Left colon (tissue), 2 donors: ENCODE results near the gene REL. TPM values are rescaled to one million over a fixed set of nuclear protein-coding genes. Genes with fewer than 3 reads are reported as not detected.

Source experiments
- ATAC-seq: fragments of 200-7000 bp; cut with Tn5 transposase; one replicate; pipeline ENCODE4 v1.9.1; 2020; ENCODE audit warnings: mild to moderate bottlenecking, moderate library complexity
- DNase-seq, 2 donors: peaks; one replicate each; pipeline ENCODE4 v3.0.0-alpha.2; 2020
- intact Hi-C, 2 donors: fragments of 100-400 bp; cut with DNase I in 1 of 2; cut with micrococcal nuclease in 1 of 2; formaldehyde crosslinking; loops; one replicate each; pipeline versions ENCODE4 v1.11.2 to v1.14.0; 2022; cut with DNase I, micrococcal nuclease
- long read RNA-seq: library from polyadenylated mRNA; unstranded; transcript quantifications from one replicate; pipeline ENCODE4 v2.0.0, GENCODE V29; 2021
- total RNA-seq, 2 donors: library from RNA; stranded (reverse); fragmentation: NEBNext Ultra II Directional; extraction: Animal tissue kit (Norgen Biotek cat#: 25700); gene quantifications; one replicate each; pipeline ENCODE4 v1.2.1, GENCODE V29; 2021
- donor health status: DM: no; HTN: no; CAD: no.
- donor health status: DM: yes; HTN: yes; CAD: no.

Gene REL
- 10 to 100 TPM; 16.2 to 19.9 TPM for total RNA-seq
- long read RNA-seq, transcript REL-202 (10 exons, 2,398 nt): major isoform, 12 of 14 reads
- long read RNA-seq, partial matches to known transcripts: 0 of 14 reads
- long read RNA-seq, other reads (novel, unspliced or antisense): 2 of 14 reads

- intact Hi-C loops: no loop called here
- DNase-seq (peak; percentile 93 to 95), ATAC-seq (peak; percentile 88)
These were observed at the start of gene REL for GRCh38 chr2:60881047-60881932. Gene REL (plus strand): TSS chr2:60881574. CDS start chr2:60881841, 267 bp downstream.

GRCh38 chr2:60831921-60832320, 49.5 kb upstream of the REL start:
- ATAC-seq: no peak
- intact Hi-C loops: no loop called here
- DNase-seq: no peak

DNA sequence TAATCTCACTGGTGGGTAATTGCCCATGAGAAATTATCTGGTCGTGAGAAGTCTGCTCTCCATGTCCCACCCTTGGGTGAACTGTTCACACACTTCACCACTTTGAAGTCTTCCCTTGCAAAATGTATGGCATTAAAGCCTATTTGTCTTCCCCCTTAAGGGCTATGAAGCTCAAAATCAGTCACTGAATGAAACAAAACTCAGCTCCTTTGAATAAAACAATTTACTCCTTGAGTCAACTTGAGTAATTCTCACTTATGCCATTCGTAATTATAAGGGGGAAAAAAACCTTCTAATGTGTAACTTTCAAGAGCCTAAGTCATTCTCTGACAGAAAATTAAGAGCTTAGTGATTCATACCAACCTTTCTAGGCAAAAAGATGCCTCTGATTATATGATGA, 48.8 kb upstream of the REL start:
- DNase-seq: no peak
- intact Hi-C loops: no loop called here
- ATAC-seq: no peak

DNA sequence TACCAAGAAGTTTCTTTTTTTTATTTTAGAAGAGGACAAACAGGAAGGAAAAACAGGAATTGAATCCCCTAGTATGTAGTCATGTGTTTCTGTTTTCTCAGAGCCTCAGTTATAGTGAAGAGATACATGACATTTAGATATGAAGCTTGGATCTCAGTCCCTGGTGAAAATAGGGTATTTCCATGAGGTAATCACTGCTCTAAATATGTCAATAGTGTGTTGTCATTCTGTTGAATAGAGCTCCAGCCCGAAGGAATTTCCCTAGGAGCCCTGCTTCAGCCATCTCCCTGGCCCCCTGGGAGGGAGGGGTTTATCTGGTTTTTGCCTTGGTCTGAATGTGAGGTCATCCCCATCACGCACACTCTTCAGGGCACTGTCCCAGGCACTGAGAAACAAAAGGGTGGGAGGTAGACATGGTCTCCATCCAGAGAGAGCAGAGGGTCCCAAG, 47.1 kb upstream of the REL start:
- no peak for ATAC-seq
- no peak for DNase-seq
- intact Hi-C loops: no loop called here

GRCh38 chr2:60836491-60836890, 44.9 kb upstream of the REL start:
- DNase-seq: no peak
- intact Hi-C loops: no loop called here
- no peak for ATAC-seq

- ATAC-seq: no peak
- intact Hi-C loops: no loop called here
- no peak for DNase-seq
These were observed 44.3 kb upstream of the REL start for GRCh38 chr2:60837123-60837522.

DNA sequence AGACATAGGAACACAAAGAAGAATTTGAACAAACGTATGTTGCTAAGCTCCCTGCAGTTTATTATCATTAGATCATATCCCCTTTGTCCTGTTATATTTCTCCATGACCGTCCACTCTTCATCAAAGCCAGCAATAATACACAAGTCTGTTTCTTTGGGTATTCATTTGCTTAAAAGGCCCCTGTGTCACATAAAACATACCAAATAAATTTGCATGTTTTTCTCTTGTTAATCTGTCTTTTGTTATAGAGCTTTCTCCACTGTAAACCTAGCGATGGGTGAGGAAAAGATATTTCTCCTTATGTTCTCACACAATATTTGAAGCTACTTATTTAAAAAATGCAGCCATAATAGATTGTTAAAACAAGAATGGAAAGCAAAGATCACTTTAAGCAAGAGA, 42.9 kb upstream of the REL start:
- ATAC-seq: no peak
- no peak for DNase-seq

DNA sequence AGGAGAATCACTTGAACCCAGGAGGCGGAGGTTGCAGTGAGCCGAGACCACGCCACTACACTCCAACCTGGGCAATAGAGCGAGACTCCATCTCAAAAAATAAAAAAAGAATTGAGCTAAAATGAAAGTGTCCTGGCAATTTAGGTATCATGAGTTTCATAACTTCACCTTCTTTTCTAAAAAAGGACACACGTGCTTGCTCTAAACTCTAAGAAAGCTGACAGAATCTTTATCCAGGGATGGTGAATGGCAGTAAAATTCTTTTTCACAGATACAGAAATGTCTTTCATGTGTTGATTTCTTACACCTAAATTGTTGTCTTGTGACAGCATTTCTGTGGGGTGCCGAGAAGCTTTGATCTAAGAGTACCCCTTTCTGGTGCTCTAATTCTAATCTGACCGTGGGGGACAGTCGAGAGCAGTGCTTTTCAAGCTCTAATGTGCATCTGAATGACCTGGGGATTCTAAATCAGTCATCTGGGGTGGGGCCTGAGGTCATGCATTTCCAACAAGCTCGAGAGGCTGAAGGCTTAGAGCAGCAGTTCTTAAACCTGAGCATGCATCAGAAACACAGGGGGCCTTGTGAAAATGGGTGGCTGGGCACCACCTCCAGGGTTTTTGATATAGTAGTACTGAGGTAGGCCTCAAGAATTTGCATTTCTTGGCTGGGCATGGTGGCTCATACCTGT, 42.1 kb upstream of the REL start:
- DNase-seq (no peak), ATAC-seq (no peak)
- intact Hi-C loops: no loop called here

More for the DNA sequence above, 42.9 kb upstream of the REL start:
- intact Hi-C loops: no loop called here

DNA sequence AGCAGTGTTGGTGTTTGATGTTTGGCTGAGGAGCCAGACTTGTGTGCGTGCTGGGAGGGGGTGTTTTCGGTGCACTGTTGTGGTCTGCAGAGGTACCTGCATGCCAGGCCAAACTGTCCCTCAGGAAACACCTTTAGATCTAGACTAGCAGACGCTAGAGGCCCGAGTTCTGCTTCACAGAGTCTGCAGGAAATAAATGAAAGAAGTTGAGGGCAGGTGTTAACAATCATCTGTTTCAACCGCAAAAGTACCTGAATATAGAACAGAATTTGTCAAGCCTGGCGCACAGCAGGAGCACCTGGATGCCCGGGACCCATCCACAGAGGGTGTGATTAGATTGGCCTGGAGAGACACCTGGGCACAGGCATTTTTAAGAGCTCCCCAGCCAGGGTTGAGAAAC, 40.5 kb upstream of the REL start:
- no peak for ATAC-seq
- DNase-seq: peak in 1 of 2 donors; percentile 15

DNA sequence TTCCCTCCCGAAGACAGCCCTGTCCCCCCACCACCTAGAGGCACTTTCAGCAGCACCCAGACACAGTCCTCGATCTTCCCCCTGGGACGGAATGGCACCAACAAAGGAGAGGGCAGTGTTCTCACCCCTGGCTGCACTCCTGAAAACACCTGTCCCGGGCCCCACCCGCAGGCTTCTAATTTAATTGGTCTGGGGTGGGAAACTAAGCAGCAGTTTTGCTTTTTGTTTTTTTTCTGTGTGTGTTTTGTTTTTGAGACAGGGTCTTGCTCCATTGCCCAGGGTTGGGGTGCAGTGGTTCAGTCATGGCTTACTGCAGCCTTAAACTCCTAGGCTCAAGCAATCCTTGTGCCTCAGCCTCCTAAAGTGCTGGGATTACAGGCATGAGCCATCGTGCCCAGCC, 38.4 kb upstream of the REL start:
- no peak for DNase-seq
- intact Hi-C loops: no loop called here
- no peak for ATAC-seq

More for the DNA sequence above, 40.5 kb upstream of the REL start:
- intact Hi-C loops: no loop called here

- ATAC-seq: no peak
- no peak for DNase-seq
- intact Hi-C loops: no loop called here
These were observed 37.3 kb upstream of the REL start for GRCh38 chr2:60844105-60844504.

DNA sequence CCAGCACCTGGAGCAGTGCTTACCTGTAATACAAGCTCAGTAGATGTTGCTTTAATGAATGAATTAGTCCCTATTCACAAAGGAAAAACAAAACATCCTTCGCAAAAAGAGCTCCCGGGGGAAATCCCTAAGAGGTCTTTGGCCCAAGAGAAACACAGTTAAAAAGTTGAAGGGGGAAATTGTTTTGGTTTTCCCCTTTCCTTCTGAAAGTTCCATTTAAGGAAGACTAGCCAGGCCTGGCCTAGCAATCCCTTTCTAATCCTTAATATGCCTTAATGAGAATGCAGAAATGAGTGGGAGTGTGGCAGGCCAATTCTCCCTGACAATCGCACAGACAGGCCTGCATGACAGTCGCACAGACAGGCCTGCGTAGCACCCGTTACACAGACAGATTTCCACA, 33.5 kb upstream of the REL start:
- intact Hi-C loops: no loop called here
- ATAC-seq: no peak
- no peak for DNase-seq

- intact Hi-C loops: no loop called here
- DNase-seq: no peak
These were observed 32.2 kb upstream of the REL start for GRCh38 chr2:60849187-60849586.

GRCh38 chr2:60852282-60852860, 29.0 kb upstream of the REL start:
- DNase-seq (no peak), ATAC-seq (no peak)
- intact Hi-C loops: no loop called here

More at GRCh38 chr2:60849187-60849586, 32.2 kb upstream of the REL start:
- ATAC-seq: no peak

DNA sequence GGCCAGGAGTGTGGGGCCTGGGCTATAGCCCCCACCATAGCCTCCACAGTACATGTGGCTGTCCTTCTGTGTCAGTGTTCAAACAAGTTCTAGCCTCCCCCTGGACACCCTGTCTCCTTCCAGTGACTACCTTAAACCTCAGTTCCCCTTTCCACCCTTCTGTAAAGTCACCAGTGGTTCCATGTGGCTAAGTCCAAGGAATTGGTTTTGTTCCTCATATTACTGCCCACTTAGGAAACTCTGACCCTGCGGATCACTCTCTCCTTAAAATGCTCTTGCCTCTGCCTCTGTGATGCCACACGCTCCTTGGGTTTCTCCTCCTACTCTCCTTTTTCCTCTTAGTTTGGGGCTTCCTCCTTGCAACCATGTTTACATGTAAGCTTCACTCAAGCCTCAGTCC, 27.8 kb upstream of the REL start:
- no peak for ATAC-seq
- intact Hi-C loops: no loop called here
- DNase-seq: no peak

GRCh38 chr2:60855989-60856669, 25.2 kb upstream of the REL start:
- DNase-seq: no peak
- peak; percentile 94 for ATAC-seq
- intact Hi-C loops: no loop called here

- ATAC-seq: no peak
- no peak for DNase-seq
- intact Hi-C loops: no loop called here
These were observed 24.3 kb upstream of the REL start for GRCh38 chr2:60857056-60857455.

DNA sequence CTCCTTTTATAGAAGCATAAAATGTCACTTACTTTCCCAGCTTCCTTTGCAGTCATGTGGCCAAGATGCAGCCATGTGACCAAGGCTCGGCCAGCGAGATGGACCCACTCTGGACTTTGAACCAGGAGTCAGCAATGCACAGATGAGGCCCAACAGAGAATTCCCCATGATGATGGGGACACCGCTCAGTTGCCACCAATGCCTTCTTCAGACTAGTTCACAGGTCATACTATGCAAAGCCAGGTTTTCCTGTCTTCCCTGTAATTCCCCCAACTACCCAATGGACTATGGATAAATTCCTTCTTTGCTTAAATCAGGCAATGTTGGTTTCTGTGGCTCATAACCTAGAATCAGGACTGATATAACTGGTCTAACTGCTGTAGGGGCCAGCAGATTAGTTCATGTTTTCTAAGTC, 22.5 kb upstream of the REL start:
- intact Hi-C loops: no loop called here
- DNase-seq (no peak), ATAC-seq (no peak)

DNA sequence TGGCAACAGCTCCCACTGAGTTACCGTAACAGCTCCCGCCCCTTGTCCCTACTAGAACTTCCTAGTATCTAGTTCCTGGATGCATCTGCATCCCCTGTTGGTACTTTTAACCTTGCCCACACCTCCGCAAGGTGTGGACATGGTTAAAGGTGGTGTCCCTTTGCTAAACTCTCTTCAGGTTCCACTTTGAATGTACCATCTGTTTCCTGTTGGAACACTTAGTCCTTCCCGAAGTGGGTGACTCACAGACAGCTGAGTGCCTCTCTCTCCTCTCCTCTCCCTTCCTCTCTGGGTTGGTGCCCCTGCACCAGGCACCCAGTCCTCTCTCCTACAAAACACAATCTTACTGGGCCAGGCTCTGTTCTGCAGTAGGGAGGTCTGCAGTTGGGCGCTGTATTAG, 19.6 kb upstream of the REL start:
- no peak for ATAC-seq
- DNase-seq: no peak
- intact Hi-C loops: no loop called here
